Neuronal stem cell (in vitro differentiated cells): ENCODE measurements around the gene SHMT1.

ENCODE experiments used
- DNase-seq: peaks from one replicate; pipeline ENCODE4 v3.0.0-alpha.2; 2013; ENCODE audit warnings: low spot score
- H2AFZ ChIP-seq: one replicate; pipeline ENCODE4 v1.6.1; 2013; ENCODE audit warnings: mild to moderate bottlenecking, low read length, inconsistent platforms
- H2AK5ac ChIP-seq: 2 replicates; pipeline ENCODE4 v1.6.1; 2013; ENCODE audit warnings: low read depth, mild to moderate bottlenecking, inconsistent platforms, low read length, moderate library complexity, mixed read lengths
- H2BK120ac ChIP-seq: 2 replicates; pipeline ENCODE4 v1.6.1; 2013; ENCODE audit warnings: low read depth, mild to moderate bottlenecking, inconsistent platforms, low read length, moderate library complexity, mixed read lengths
- H2BK12ac ChIP-seq: one replicate; pipeline ENCODE4 v1.6.1; 2013; ENCODE audit warnings: low read length, inconsistent platforms
- H2BK15ac ChIP-seq: 2 replicates; pipeline ENCODE4 v1.6.1; 2013; ENCODE audit warnings: mild to moderate bottlenecking, low read length, inconsistent platforms, mixed read lengths
- H2BK5ac ChIP-seq: one replicate; pipeline ENCODE4 v1.6.1; 2013; ENCODE audit warnings: inconsistent platforms, mild to moderate bottlenecking, low read length, moderate library complexity
- H3K14ac ChIP-seq: one replicate; pipeline ENCODE4 v1.6.1; 2013; ENCODE audit warnings: low read length, inconsistent platforms
- H3K18ac ChIP-seq: 2 replicates; pipeline ENCODE4 v1.6.1; 2013; ENCODE audit warnings: low read length, inconsistent platforms
- H3K23ac ChIP-seq: 2 replicates; pipeline ENCODE4 v1.6.1; 2013; ENCODE audit warnings: low read depth, mild to moderate bottlenecking, mixed read lengths, low read length, inconsistent platforms; ENCODE audit not compliant: poor library complexity
- H3K27ac ChIP-seq: replicated peaks from 3 replicates; pipeline ENCODE4 v1.5.1; 2013; ENCODE audit warnings: low read length, inconsistent platforms
- H3K27me3 ChIP-seq, 3 experiments: 2 replicates each; pipeline ENCODE4 v1.6.1; 2013; ENCODE audit warnings: low read length in 3 of 3, mild to moderate bottlenecking in 2 of 3, inconsistent platforms in 1 of 3, low read depth in 1 of 3, mixed read lengths in 1 of 3, moderate library complexity in 1 of 3; ENCODE audit not compliant: control insufficient read depth in 3 of 3, insufficient read depth in 3 of 3
- H3K36me3 ChIP-seq, 2 donors: replicated peaks in 1 of 2; 2 replicates each; pipeline ENCODE4 v1.6.1; 2013; ENCODE audit warnings: low read length in 2 of 2; ENCODE audit not compliant: control insufficient read depth in 2 of 2, insufficient read depth in 2 of 2
- H3K4ac ChIP-seq: 2 replicates; pipeline ENCODE4 v1.6.1; 2013; ENCODE audit warnings: inconsistent platforms, mild to moderate bottlenecking, low read length, moderate library complexity
- H3K4me1 ChIP-seq, 2 donors: 1 replicate in 1 of 2; 2 replicates in 1 of 2; pipeline ENCODE4 v1.6.1; 2013; ENCODE audit warnings: low read length in 2 of 2, low read depth in 1 of 2; ENCODE audit not compliant: control insufficient read depth in 2 of 2, insufficient read depth in 1 of 2
- H3K4me2 ChIP-seq: one replicate; pipeline ENCODE4 v1.6.1; 2013; ENCODE audit warnings: mild to moderate bottlenecking, low read length, inconsistent platforms; ENCODE audit not compliant: insufficient read depth, poor library complexity, severe bottlenecking
- H3K4me3 ChIP-seq, 2 donors: 2 replicates each; pipeline ENCODE4 v1.5.1; 2013; ENCODE audit warnings: low read length in 2 of 2, mild to moderate bottlenecking in 2 of 2, inconsistent platforms in 1 of 2, moderate library complexity in 1 of 2
- H3K79me1 ChIP-seq: one replicate; pipeline ENCODE4 v1.6.1; 2013; ENCODE audit warnings: low read depth, mild to moderate bottlenecking, inconsistent platforms, low read length, moderate library complexity
- H3K9ac ChIP-seq: one replicate; pipeline ENCODE4 v1.6.1; 2013; ENCODE audit warnings: mild to moderate bottlenecking, low read depth, low read length, inconsistent platforms; ENCODE audit not compliant: poor library complexity
- H3K9me3 ChIP-seq, 2 donors: replicated peaks in 1 of 2; 2 replicates each; pipeline versions ENCODE3 to v1.6.1; 2013; ENCODE audit warnings: low read length in 2 of 2, mild to moderate bottlenecking in 2 of 2, inconsistent platforms in 1 of 2, low read depth in 1 of 2, mixed read lengths in 1 of 2, moderate library complexity in 1 of 2; ENCODE audit not compliant: control insufficient read depth in 2 of 2, insufficient read depth in 1 of 2
- H4K8ac ChIP-seq: one replicate; pipeline ENCODE4 v1.6.1; 2013; ENCODE audit warnings: low read depth, mild to moderate bottlenecking, inconsistent platforms, low read length, moderate library complexity
- H4K91ac ChIP-seq: one replicate; pipeline ENCODE4 v1.6.1; 2013; ENCODE audit warnings: low read length, low read depth, mild to moderate bottlenecking, inconsistent platforms; ENCODE audit not compliant: poor library complexity
- whole genome bisulfite sequencing, 2 donors: extraction: QIAGEN DNeasy Blood & Tissue Kit; methylation state at CpG; one replicate each; pipeline ENCODE4 v1.1.7; 2013; ENCODE audit warnings: missing lambda C conversion rate in 2 of 2, mixed read lengths in 1 of 2; ENCODE audit not compliant: insufficient read length in 2 of 2, insufficient replicate concordance in 1 of 2; ENCODE audit errors: extremely low coverage in 2 of 2; 5-methylcytosine and 5-hydroxymethylcytosine counted together

SHMT1 gene

DNA sequence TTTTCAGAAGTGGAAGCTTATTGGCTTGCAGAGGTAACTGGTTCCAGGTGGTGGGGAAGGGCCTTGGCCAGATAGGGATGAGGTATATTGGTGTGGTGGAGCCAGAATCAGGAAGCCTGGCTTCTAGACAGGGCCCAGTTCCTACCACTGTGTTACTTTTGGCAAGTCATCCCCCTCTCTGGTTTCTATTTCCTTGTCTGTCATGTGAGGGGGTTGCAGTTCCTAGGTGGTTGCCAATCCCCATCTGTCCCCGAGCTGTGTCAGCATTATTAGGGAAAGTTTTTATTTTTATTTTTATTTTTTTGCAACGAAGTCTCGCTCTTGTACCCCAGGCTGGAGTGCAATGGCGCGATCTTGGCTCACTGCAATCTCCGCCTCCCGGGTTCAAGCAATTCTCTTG lies 45.2 kb downstream of the SHMT1 start:
- H2AFZ ChIP-seq, result no peak overlapping the region
- no peak overlapping the region for H3K23ac ChIP-seq
- no peak overlapping the region for H3K4ac ChIP-seq
- no peak overlapping the region for H4K91ac ChIP-seq
- H2BK5ac ChIP-seq, result no peak overlapping the region
- WGBS, 2 donors, result no CpG with 5 or more reads among the region's 7 CpGs
- no peak overlapping the region for H3K14ac ChIP-seq
- no peaks in the 10 kb centered on the region for H3K9me3 ChIP-seq
- H3K4me2 ChIP-seq, result no peak overlapping the region
- DNase-seq, result no peak
- H3K36me3 ChIP-seq, result peaks cover 17 to 63% of the 10 kb centered on the region in 2 donors
- no peak overlapping the region for H3K27ac ChIP-seq
- no peak overlapping the region for H2BK15ac ChIP-seq
- no peak overlapping the region for H3K9ac ChIP-seq
- no peak overlapping the region for H2AK5ac ChIP-seq
- no peaks in the 10 kb centered on the region for H3K27me3 ChIP-seq
- no peak overlapping the region for H3K4me3 ChIP-seq
- no peak overlapping the region for H2BK120ac ChIP-seq
- H2BK12ac ChIP-seq, result no peak overlapping the region
- no peak overlapping the region for H3K18ac ChIP-seq
- H3K4me1 ChIP-seq, result peaks cover 11 to 18% of the 10 kb centered on the region in 2 donors
- H4K8ac ChIP-seq, result no peak overlapping the region
- peaks cover 10% of the 10 kb centered on the region for H3K79me1 ChIP-seq

- H3K27me3 ChIP-seq, result no peaks in the 10 kb centered on the region
- no peak overlapping the region for H3K4ac ChIP-seq
- H3K4me1 ChIP-seq, result peaks cover 12 to 20% of the 10 kb centered on the region in 2 donors
Measured at GRCh38 chr17:18315961-18316360, 47.4 kb downstream of the SHMT1 start.

DNA sequence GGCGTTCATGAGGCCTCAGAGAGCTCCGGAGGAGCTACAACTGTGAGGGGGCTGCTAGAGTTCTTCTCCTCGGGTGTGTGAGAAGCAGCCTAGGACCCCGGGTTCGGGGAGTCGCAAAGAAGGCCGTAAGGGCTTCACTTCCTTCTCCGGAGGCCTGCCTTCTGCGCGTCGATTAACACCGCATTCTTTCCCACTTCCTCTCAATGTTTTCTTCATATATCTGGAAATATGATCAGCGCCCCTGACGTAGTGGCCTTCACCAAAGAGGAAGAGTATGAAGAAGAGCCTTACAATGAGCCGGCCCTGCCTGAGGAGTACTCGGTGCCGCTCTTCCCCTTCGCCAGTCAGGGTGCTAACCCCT lies 47.8 kb downstream of the SHMT1 start:
- Histone ChIP-seq H4K91ac (no peak overlapping the region), H3K18ac (no peak overlapping the region), H3K36me3 (peaks cover 23 to 71% of the 10 kb centered on the region in 2 donors), H2BK12ac (no peak overlapping the region), H2BK5ac (peak overlapping the region; percentile 91), H3K9me3 (peaks cover 0 to 2% of the 10 kb centered on the region in 2 donors), H4K8ac (no peak overlapping the region), H3K4me1 (peaks cover 12 to 20% of the 10 kb centered on the region in 2 donors), H3K4ac (no peak overlapping the region), H3K27ac (peak overlapping the region; percentile 92), H3K4me3 (peak overlapping the region; percentile 90 to 94), H3K14ac (no peak overlapping the region), H2AK5ac (no peak overlapping the region), H3K27me3 (no peaks in the 10 kb centered on the region), H2AFZ (peak overlapping the region; percentile 93), H3K23ac (no peak overlapping the region), H3K79me1 (peaks cover 13% of the 10 kb centered on the region), H3K9ac (peak overlapping the region; percentile 85), H3K4me2 (peak overlapping the region; percentile 86), H2BK120ac (no peak overlapping the region), H2BK15ac (no peak overlapping the region)
- no CpG with 5 or more reads among the region's 18 CpGs for WGBS, 2 donors
- DNase-seq, result no peak

More at GRCh38 chr17:18315961-18316360, 47.4 kb downstream of the SHMT1 start:
- H4K91ac ChIP-seq, result no peak overlapping the region
- H2AFZ ChIP-seq, result peak overlapping the region; percentile 93
- H2BK12ac ChIP-seq, result no peak overlapping the region
- no peak for DNase-seq
- no peak overlapping the region for H2BK15ac ChIP-seq
- peak overlapping the region; percentile 90 to 94 for H3K4me3 ChIP-seq
- no peak overlapping the region for H3K27ac ChIP-seq
- no peak overlapping the region for H3K14ac ChIP-seq
- peaks cover 13% of the 10 kb centered on the region for H3K79me1 ChIP-seq
- H2AK5ac ChIP-seq, result no peak overlapping the region
- H3K9me3 ChIP-seq, result no peaks in the 10 kb centered on the region
- no peak overlapping the region for H2BK5ac ChIP-seq
- peaks cover 23 to 72% of the 10 kb centered on the region in 2 donors for H3K36me3 ChIP-seq
- no peak overlapping the region for H4K8ac ChIP-seq
- H3K4me2 ChIP-seq, result peak overlapping the region; percentile 86
- H3K9ac ChIP-seq, result no peak overlapping the region
- no peak overlapping the region for H3K23ac ChIP-seq
- H2BK120ac ChIP-seq, result no peak overlapping the region
- no CpG with 5 or more reads among the region's 11 CpGs for WGBS, 2 donors
- no peak overlapping the region for H3K18ac ChIP-seq

GRCh38 chr17:18314731-18315561 lies 48.4 kb downstream of the SHMT1 start, which contains the start of the genes SMCR8 and TOP3A:
Gene SMCR8 (plus strand): TSS chr17:18315293. CDS start chr17:18315790, 497 bp downstream.
Gene TOP3A (minus strand): TSS chr17:18314994. CDS start chr17:18314778, 216 bp downstream.
- no peak within 1 kb of the TSS for H2BK15ac ChIP-seq
- H4K8ac ChIP-seq, result no peak within 1 kb of the TSS
- H4K91ac ChIP-seq, result peak within 1 kb of the TSS; percentile 30
- peak; percentile 90 for DNase-seq
- WGBS, 2 donors, result no CpG with 5 or more reads among the region's 78 CpGs
- H3K4me1 ChIP-seq, result peaks cover 12 to 20% of the 10 kb centered on the region in 2 donors
- peak within 1 kb of the TSS; percentile 90 for H3K4me2 ChIP-seq
- H3K18ac ChIP-seq, result peak within 1 kb of the TSS; percentile 93
- H3K27ac ChIP-seq, result peak within 1 kb of the TSS; percentile 92
- peak within 1 kb of the TSS; percentile 88 for H2BK120ac ChIP-seq
- H3K27me3 ChIP-seq, result no peaks in the 10 kb centered on the region
- peak within 1 kb of the TSS; percentile 90 to 94 for H3K4me3 ChIP-seq
- H3K36me3 ChIP-seq, result peaks cover 26 to 71% of the 10 kb centered on the region in 2 donors
- peaks cover 13% of the 10 kb centered on the region for H3K79me1 ChIP-seq
- H2AFZ ChIP-seq, result peak within 1 kb of the TSS; percentile 93
- peak within 1 kb of the TSS; percentile 32 for H2AK5ac ChIP-seq
- no peak within 1 kb of the TSS for H2BK12ac ChIP-seq
- peak within 1 kb of the TSS; percentile 98 for H3K9ac ChIP-seq
- no peak within 1 kb of the TSS for H3K4ac ChIP-seq
- H3K23ac ChIP-seq, result peak within 1 kb of the TSS; percentile 86
- peaks cover 0 to 5% of the 10 kb centered on the region in 2 donors for H3K9me3 ChIP-seq
- H3K14ac ChIP-seq, result peak within 1 kb of the TSS; percentile 85
- H2BK5ac ChIP-seq, result peak within 1 kb of the TSS; percentile 91
